D721Med (cell line): Measurements from ENCODE around the gene ZNF681.
A peak's percentile ranks its signal among the peaks of the same experiment; 100 is the strongest.
"Not testable (repeated sequence)": the region's sequence is repeated elsewhere in the genome, so short reads cannot be mapped to it uniquely, and the experiment has no call there.

ENCODE experiments used
- DNase-seq: peaks from one replicate; pipeline ENCODE4 v3.0.0; 2011; ENCODE audit warnings: low spot score; ENCODE audit not compliant: insufficient read length
- FAIRE-seq: peaks from 2 replicates; lab custom pipeline; 2011; peaks lifted over from hg19 to GRCh38; lab: Jason Lieb, UNC
- CTCF ChIP-seq: IDR thresholded peaks from 2 replicates; pipeline ENCODE4 v1.5.1; 2012; ENCODE audit warnings: mild to moderate bottlenecking, control low read depth; ENCODE audit not compliant: insufficient read depth; ENCODE audit errors: missing control alignments

ZNF681 gene

GRCh38 chr19:23718802-23719201, 39.9 kb downstream of the ZNF681 start:
- TF ChIP-seq CTCF = no peak
- FAIRE-seq = no peak

GRCh38 chr19:23716792-23717191, 41.9 kb downstream of the ZNF681 start:
- no peak for TF ChIP-seq CTCF
- FAIRE-seq (no peak), DNase-seq (no peak)

More at GRCh38 chr19:23718802-23719201, 39.9 kb downstream of the ZNF681 start:
- DNase-seq = no peak

- DNase-seq = no peak
- no peak for FAIRE-seq
- TF ChIP-seq CTCF = no peak
Measured at GRCh38 chr19:23709347-23709746, 49.3 kb downstream of the ZNF681 start.

GRCh38 chr19:23706657-23707056, 52.0 kb downstream of the ZNF681 start:
- FAIRE-seq (no peak), DNase-seq (no peak)
- no peak for TF ChIP-seq CTCF

DNA sequence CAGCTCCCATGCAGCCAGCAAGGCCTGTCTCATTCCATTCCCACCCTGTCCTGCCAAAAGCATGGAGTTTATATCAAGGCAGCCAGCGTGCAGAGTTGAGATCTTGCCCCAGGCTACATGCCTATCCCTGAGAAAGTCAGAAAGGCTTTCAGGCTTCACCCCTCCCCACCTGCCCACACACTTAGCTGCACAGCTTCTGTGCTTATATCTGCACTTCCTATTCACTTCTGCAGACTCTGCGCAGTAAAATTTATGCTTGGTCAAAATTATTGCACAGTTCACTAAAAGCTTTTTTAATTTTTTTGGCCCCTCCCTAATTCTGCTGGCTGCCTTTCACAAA, 59.2 kb downstream of the ZNF681 start:
- no peak for FAIRE-seq
- TF ChIP-seq CTCF = no peak
- no peak for DNase-seq

DNA sequence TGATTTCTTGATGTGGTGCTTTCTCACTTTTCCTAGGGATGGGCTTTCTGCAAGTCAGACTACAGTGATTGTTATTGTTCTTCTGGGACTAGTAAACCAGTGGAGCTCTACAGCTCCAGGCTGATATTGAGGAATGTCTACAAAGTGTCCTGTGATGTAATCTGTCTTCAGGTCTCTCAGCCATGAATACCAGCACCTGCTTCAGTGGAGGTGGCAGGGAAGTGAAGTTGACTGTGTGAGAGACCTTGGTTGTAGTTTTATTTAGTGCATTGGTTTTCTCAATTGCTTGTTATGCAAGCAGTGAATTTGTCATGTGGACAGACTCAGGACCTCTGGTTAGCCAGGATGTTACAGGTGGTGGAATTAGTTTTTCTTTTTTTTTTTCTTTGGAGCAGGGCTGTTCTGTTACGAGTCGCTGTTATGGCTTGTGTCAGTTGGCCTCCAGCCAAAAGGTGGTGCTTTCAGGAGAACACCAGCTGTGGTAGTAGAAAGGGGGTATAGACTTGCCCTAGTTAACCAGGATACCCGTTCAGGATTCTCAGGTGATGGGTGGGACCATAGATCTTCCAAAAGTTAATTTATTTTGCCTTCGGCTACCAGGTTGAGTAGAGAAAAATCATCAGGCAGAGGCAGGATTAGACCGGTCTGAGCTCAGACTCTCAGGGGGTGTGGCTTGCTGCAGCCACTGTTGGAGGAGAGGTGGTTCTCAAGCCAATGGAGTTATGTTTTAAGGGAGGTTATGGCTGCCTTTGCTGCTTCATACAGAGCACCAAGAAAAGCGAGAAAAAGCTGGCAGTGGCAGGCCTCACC, 59.8 kb downstream of the ZNF681 start:
- FAIRE-seq (peak; percentile 68), DNase-seq (no peak)
- no peak for TF ChIP-seq CTCF

- FAIRE-seq, DNase-seq: not testable (repeated sequence)
Measured at GRCh38 chr19:23692937-23693336, 65.8 kb downstream of the ZNF681 start.
